Mucosa of descending colon (tissue), 3 donors: Measurements from ENCODE around the gene HTRA3. TPM values are rescaled to one million over a fixed set of nuclear protein-coding genes. Genes with fewer than 3 reads are reported as not detected.
A peak's percentile ranks its signal among the peaks of the same experiment; 100 is the strongest.
"Not testable (repeated sequence)": the region's sequence is repeated elsewhere in the genome, so short reads cannot be mapped to it uniquely, and the experiment has no call there.

Experiments
- ATAC-seq: fragments of 200-7000 bp; cut with Tn5 transposase; one replicate; pipeline ENCODE4 v1.9.1; 2020; ENCODE audit warnings: mild to moderate bottlenecking, moderate library complexity
- DNase-seq, 3 donors: peaks; one replicate each; pipeline ENCODE4 v3.0.0-alpha.2; 2020
- H3K36me3 ChIP-seq: fragments of 200-600 bp; one replicate; pipeline ENCODE4 v1.8.0; 2021; ENCODE audit warnings: low read depth, mild to moderate bottlenecking
- H3K4me1 ChIP-seq: fragments of 200-600 bp; one replicate; pipeline ENCODE4 v1.8.0; 2021; ENCODE audit warnings: low read depth, mild to moderate bottlenecking
- H3K4me3 ChIP-seq: fragments of 200-600 bp; one replicate; pipeline ENCODE4 v1.8.0; 2021; ENCODE audit warnings: mild to moderate bottlenecking
- H3K9me3 ChIP-seq: fragments of 200-600 bp; one replicate; pipeline ENCODE4 v1.8.0; 2021; ENCODE audit warnings: mild to moderate bottlenecking
- CTCF ChIP-seq: fragments of 200-600 bp; IDR thresholded peaks from one replicate; pipeline ENCODE4 v1.8.0; 2022; ENCODE audit warnings: antibody characterized with exemption, mild to moderate bottlenecking
- intact Hi-C, 2 donors: fragments of 100-400 bp; cut with DNase I in 1 of 2; cut with micrococcal nuclease in 1 of 2; formaldehyde crosslinking; loops; one replicate each; pipeline versions ENCODE4 v1.11.0 to v1.11.1; 2022; cut with DNase I, micrococcal nuclease
- total RNA-seq, 3 donors: library from RNA; stranded (reverse); fragmentation: NEBNext Ultra II Directional in 2 of 3; extraction: Animal tissue kit (Norgen Biotek cat#: 25700) in 2 of 3; gene quantifications; one replicate each; pipeline versions ENCODE4 v1.2.1 to v1.2.4, GENCODE V29; 2021 to 2023
- donor health status: DM: no; HTN: no; CAD: no; lungs with moderate emphysema.
- donor health status: DM: no; HTN: no; CAD: no.
- donor health status: DM: no; HTN: yes; CAD: no.

Gene HTRA3
- total RNA-seq, 3 donors from 2014 or later: 2.5 to 18.5 (median 4.2) TPM

- Histone ChIP-seq H3K4me1 (peaks cover 2% of the 10 kb centered on the region), H3K9me3 (no peaks in the 10 kb centered on the region), H3K4me3 (no peak overlapping the region), H3K36me3 (no peaks in the 10 kb centered on the region)
- ATAC-seq: no peak
- intact Hi-C loops: no loop called here
- DNase-seq: no peak
- TF ChIP-seq CTCF: no peak
Measured at GRCh38 chr4:8334786-8335460, 65.4 kb downstream of the HTRA3 start.

GRCh38 chr4:8335848-8336247, 66.3 kb downstream of the HTRA3 start:
- TF ChIP-seq CTCF: no peak
- intact Hi-C loops: no loop called here
- DNase-seq (no peak), ATAC-seq (no peak)
- H3K4me3 ChIP-seq: no peak overlapping the region
- H3K36me3 ChIP-seq: no peaks in the 10 kb centered on the region
- no peaks in the 10 kb centered on the region for H3K9me3 ChIP-seq
- H3K4me1 ChIP-seq: peaks cover 2% of the 10 kb centered on the region

GRCh38 chr4:8336412-8337075, 67.0 kb downstream of the HTRA3 start:
- TF ChIP-seq CTCF: no peak
- intact Hi-C loops: no loop called here
- no peaks in the 10 kb centered on the region for H3K9me3 ChIP-seq
- no peak overlapping the region for H3K4me3 ChIP-seq
- H3K4me1 ChIP-seq: no peaks in the 10 kb centered on the region
- ATAC-seq (no peak), DNase-seq (no peak)
- no peaks in the 10 kb centered on the region for H3K36me3 ChIP-seq

- ATAC-seq (no peak), DNase-seq (no peak)
- Histone ChIP-seq H3K36me3 (no peaks in the 10 kb centered on the region), H3K9me3 (no peaks in the 10 kb centered on the region), H3K4me3 (no peak overlapping the region), H3K4me1 (no peaks in the 10 kb centered on the region)
- intact Hi-C loops: no loop called here
- TF ChIP-seq CTCF: no peak
Measured at GRCh38 chr4:8338351-8338961, 68.9 kb downstream of the HTRA3 start.

GRCh38 chr4:8340781-8341241, 71.3 kb downstream of the HTRA3 start:
- Histone ChIP-seq H3K9me3 (no peaks in the 10 kb centered on the region), H3K36me3 (no peaks in the 10 kb centered on the region), H3K4me3 (no peak overlapping the region), H3K4me1 (no peaks in the 10 kb centered on the region)
- TF ChIP-seq CTCF: no peak
- DNase-seq (peak in 2 of 3 donors; percentile 50 to 51), ATAC-seq (peak; percentile 44)
- intact Hi-C loops: no loop called here

GRCh38 chr4:8341281-8341680, 71.7 kb downstream of the HTRA3 start:
- intact Hi-C loops, H3K9me3 ChIP-seq, DNase-seq, H3K4me1 ChIP-seq, H3K4me3 ChIP-seq, ATAC-seq, H3K36me3 ChIP-seq: not testable (repeated sequence)
